Right atrium auricular region (tissue), 2 donors: ENCODE measurements around the gene COL27A1. TPM values are rescaled to one million over a fixed set of nuclear protein-coding genes. Genes with fewer than 3 reads are reported as not detected.
A peak's percentile ranks its signal among the peaks of the same experiment; 100 is the strongest.

ENCODE experiments used
- DNase-seq: peaks from one replicate; pipeline ENCODE4 v3.0.0-alpha.2; 2019; ENCODE audit warnings: low spot score
- H3K27ac ChIP-seq, 2 donors: fragments of 200-600 bp; sonication (generic); 1 replicate in 1 of 2; 2 replicates in 1 of 2; pipeline ENCODE4 v1.5.1; 2016 to 2019
- H3K27me3 ChIP-seq, 2 donors: fragments of 200-600 bp; sonication (generic); one replicate each; pipeline versions ENCODE4 v1.5.1 to v1.6.0; 2017 to 2019
- H3K36me3 ChIP-seq: fragments of 200-600 bp; sonication (generic); one replicate; pipeline ENCODE4 v1.5.1; 2016
- H3K4me1 ChIP-seq, 2 donors: fragments of 200-600 bp; sonication (generic); one replicate each; pipeline versions ENCODE4 v1.5.1 to v1.6.0; 2017 to 2019
- H3K4me3 ChIP-seq, 2 donors: fragments of 200-600 bp; sonication (generic); 1 replicate in 1 of 2; 2 replicates in 1 of 2; pipeline ENCODE4 v1.5.1; 2017 to 2019; ENCODE audit warnings: mild to moderate bottlenecking in 1 of 2, moderate library complexity in 1 of 2
- H3K9me3 ChIP-seq, 2 donors: fragments of 200-600 bp; sonication (generic); one replicate each; pipeline ENCODE4 v1.5.1; 2019
- total RNA-seq, 2 donors: library from RNA; depleted of rRNA; stranded (reverse); fragments of >200 nt; gene quantifications; one replicate each; pipeline ENCODE4 v1.1.0, GENCODE V29; 2016
- TF ChIP-seq, protein P1 (sequence below), 2 donors: fragments of 200-600 bp; sonication (generic); IDR thresholded peaks; one replicate each; pipeline ENCODE4 v1.5.1; 2019; ENCODE audit warnings: antibody characterized with exemption in 2 of 2

Gene COL27A1
- total RNA-seq, 2 donors from 2014 or later = 1.5 to 2.7 TPM

DNA sequence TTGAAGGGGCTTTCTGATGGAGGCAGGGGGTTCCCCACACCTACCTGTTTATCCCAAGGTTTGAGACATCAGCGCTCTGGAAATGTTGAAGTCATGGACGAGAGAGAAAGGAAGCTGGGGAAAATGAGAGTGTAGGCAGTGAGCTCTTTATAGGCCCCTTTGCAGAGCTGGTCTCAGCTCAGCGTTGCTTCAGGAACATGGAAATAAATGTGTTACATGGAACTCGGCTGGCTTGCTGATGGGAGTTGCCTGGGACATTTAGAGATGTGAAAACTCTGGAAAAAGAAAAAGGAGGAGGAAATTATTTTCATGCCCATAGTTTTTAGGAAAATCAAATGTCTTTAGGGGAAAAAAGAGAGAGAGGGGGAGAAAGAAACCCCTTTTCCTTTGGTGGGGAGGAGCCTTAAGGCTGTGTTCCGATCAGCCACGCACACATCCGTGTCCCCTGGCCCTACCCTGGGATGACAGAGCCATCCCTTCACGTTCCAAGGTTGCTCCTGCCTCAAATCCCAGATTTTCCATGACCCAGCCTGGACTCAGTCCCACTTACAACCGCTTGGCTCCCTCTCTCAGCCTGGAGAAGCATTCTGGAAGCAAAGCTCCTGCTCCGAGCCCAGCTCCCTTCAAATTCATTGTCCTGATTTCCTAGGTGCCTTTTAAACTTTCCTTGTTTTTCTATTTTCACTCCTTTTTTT, 78.3 kb downstream of the COL27A1 start:
- H3K36me3 ChIP-seq = no peaks in the 10 kb centered on the region
- H3K4me1 ChIP-seq = peaks cover 0 to 20% of the 10 kb centered on the region in 2 donors
- TF ChIP-seq, protein P1, sequence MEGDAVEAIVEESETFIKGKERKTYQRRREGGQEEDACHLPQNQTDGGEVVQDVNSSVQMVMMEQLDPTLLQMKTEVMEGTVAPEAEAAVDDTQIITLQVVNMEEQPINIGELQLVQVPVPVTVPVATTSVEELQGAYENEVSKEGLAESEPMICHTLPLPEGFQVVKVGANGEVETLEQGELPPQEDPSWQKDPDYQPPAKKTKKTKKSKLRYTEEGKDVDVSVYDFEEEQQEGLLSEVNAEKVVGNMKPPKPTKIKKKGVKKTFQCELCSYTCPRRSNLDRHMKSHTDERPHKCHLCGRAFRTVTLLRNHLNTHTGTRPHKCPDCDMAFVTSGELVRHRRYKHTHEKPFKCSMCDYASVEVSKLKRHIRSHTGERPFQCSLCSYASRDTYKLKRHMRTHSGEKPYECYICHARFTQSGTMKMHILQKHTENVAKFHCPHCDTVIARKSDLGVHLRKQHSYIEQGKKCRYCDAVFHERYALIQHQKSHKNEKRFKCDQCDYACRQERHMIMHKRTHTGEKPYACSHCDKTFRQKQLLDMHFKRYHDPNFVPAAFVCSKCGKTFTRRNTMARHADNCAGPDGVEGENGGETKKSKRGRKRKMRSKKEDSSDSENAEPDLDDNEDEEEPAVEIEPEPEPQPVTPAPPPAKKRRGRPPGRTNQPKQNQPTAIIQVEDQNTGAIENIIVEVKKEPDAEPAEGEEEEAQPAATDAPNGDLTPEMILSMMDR (IDR thresholded peaks at IDR 0.05) = no peak
- H3K4me3 ChIP-seq = no peak overlapping the region
- H3K27ac ChIP-seq = no peak overlapping the region
- H3K9me3 ChIP-seq = no peaks in the 10 kb centered on the region
- DNase-seq = peak; percentile 76
- H3K27me3 ChIP-seq = no peaks in the 10 kb centered on the region

- H3K4me3 ChIP-seq = no peak overlapping the region
- no peaks in the 10 kb centered on the region for H3K27me3 ChIP-seq
- no peak overlapping the region for H3K27ac ChIP-seq
- H3K36me3 ChIP-seq = no peaks in the 10 kb centered on the region
- no peaks in the 10 kb centered on the region for H3K9me3 ChIP-seq
- TF ChIP-seq, protein P1 (IDR thresholded peaks at IDR 0.05) = no peak
- no peak for DNase-seq
- H3K4me1 ChIP-seq = peaks cover 0 to 33% of the 10 kb centered on the region in 2 donors
These were observed 79.8 kb downstream of the COL27A1 start for GRCh38 chr9:114235033-114235661.

DNA sequence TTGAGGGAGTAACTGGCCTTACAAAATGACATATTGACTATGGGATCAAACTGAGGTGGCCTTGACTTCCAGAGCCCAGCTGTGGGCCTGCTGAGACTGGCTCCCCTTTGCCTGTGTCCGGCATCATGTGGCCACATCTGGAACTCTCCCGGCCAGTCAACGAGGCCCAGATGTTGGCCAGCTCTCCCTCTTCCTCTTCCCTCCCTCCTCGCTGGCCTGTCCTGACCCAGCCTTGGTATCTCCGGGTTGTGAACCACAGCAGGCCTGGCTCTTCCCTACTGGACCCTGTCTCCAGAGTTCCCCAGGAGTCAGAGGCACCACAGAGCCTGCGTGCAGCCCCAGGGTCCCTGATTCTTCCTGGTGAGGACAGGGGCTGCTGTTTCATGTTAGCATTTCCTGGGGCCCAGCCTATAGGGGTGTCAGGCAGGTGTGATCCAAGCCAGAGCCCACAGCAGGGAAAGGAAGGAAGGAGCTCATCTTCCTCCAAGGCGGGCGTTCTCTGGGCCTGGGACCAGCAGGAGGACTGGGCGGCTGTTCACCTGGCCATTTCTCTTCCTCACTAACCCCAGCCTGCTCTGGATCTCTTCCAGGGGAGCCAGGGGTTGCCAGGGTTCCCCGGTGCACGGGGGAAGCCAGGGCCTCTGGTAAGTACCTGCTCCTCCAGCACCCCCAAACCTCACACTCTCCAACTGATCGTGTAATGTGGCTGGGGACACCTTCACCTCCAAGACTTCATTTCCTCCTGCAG, 81.2 kb downstream of the COL27A1 start:
- no peak overlapping the region for H3K27ac ChIP-seq
- TF ChIP-seq, protein P1 (IDR thresholded peaks at IDR 0.05) = no peak
- H3K9me3 ChIP-seq = no peaks in the 10 kb centered on the region
- no peak for DNase-seq
- no peaks in the 10 kb centered on the region for H3K27me3 ChIP-seq
- no peaks in the 10 kb centered on the region for H3K36me3 ChIP-seq
- no peak overlapping the region for H3K4me3 ChIP-seq
- peaks cover 0 to 33% of the 10 kb centered on the region in 2 donors for H3K4me1 ChIP-seq

DNA sequence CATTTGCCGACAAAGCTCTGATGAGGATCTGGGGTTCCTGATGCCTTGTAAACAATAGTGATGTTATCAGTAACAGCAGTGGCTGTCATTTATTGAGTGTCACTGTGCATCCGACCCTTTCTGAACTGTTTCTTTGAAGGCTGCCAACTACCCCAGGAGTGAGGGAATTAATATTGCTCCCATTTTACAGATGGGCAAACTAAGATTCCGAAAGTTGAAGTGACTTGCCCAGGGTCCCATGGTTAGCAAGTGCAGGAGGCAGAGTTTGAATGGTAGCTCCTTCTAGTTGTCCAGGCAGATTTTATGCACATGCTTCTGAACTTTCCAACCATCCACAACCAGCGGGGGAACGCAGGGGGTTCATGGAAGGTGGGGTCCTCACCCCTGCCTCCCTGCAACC, 81.9 kb downstream of the COL27A1 start:
- H3K27me3 ChIP-seq = no peaks in the 10 kb centered on the region
- H3K36me3 ChIP-seq = no peaks in the 10 kb centered on the region
- no peak overlapping the region for H3K4me3 ChIP-seq
- no peak overlapping the region for H3K27ac ChIP-seq
- H3K4me1 ChIP-seq = peaks cover 0 to 33% of the 10 kb centered on the region in 2 donors
- TF ChIP-seq, protein P1 (IDR thresholded peaks at IDR 0.05) = no peak
- H3K9me3 ChIP-seq = no peaks in the 10 kb centered on the region
- no peak for DNase-seq

DNA sequence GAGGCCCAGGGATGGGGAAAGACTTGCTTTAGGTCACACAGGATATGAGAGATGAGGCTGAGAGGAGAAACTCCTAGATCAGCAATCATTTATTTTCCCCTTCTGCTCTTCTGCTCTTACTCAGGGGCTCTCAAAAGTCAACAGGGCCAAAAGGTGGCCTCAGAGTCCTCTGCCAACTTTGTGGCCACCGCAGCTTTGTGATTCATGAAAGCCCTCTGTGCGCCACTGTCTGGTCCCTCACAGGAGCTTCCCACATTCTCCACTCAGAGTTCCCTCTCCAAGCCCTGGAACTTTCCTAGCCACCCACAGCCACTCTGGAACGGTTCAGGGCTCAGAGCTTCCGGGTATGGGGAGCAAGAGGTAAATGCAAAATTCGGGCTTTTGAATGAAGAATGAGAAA, 82.4 kb downstream of the COL27A1 start:
- TF ChIP-seq, protein P1 (IDR thresholded peaks at IDR 0.05) = no peak
- H3K27ac ChIP-seq = peak overlapping the region in 1 of 2 donors; percentile 37

More for the DNA sequence above, 82.4 kb downstream of the COL27A1 start:
- peaks cover 0 to 33% of the 10 kb centered on the region in 2 donors for H3K4me1 ChIP-seq
- no peaks in the 10 kb centered on the region for H3K27me3 ChIP-seq
- no peaks in the 10 kb centered on the region for H3K36me3 ChIP-seq
- no peak overlapping the region for H3K4me3 ChIP-seq
- H3K9me3 ChIP-seq = no peaks in the 10 kb centered on the region
- no peak for DNase-seq
